ENCODE data around the gene CACNA1A. TPM values are rescaled to one million over a fixed set of nuclear protein-coding genes. Genes with fewer than 3 reads are reported as not detected.

Gene CACNA1A
- total and polyA plus RNA-seq, 2 of the 13 experiments (the other 11 are each of a cell fraction or from before 2014, with no cell fraction given), result not detected

GRCh38 chr19:13228561-13228960 is 277.7 kb downstream of the CACNA1A start:
- in situ Hi-C loops (cut with HindIII; ENCODE audit: extremely low pct_ligation_motif_present, low pct_unique_long_range_greater_than_20kb), result no loop called here
- Histone ChIP-seq H3K4me2 (ENCODE audit: low read depth, low read length) (no peak overlapping the region), H3K27me3 (ENCODE audit: control insufficient read depth in 1 of 2, insufficient read depth in 2 of 2, low read length in 2 of 2) (peaks cover 1 to 48% of the 10 kb centered on the region in 2 experiments; a peak in 4 of 5 replicates), H3K9me3 (ENCODE audit: low read length) (no peaks in the 10 kb centered on the region), H4K20me1 (ENCODE audit: insufficient read depth, low read length) (no peaks in the 10 kb centered on the region), H3K4me1 (ENCODE audit: insufficient read depth, low read length) (no peaks in the 10 kb centered on the region), H3K36me3 (replicated peaks in 1 of 2; ENCODE audit: control insufficient read depth in 1 of 2, insufficient read depth in 2 of 2, low read length in 2 of 2) (no peaks in the 10 kb centered on the region), H3K79me2 (ENCODE audit: insufficient read depth, low read length) (no peaks in the 10 kb centered on the region), H2AFZ (ENCODE audit: low read length) (no peak overlapping the region), H3K9ac (ENCODE audit: insufficient read depth, low read depth, low read length) (no peak overlapping the region), H3K4me3 (replicated peaks in 1 of 3; ENCODE audit: insufficient read depth in 1 of 3, low read depth in 2 of 3, low read length in 3 of 3) (no peak overlapping the region), H3K27ac (ENCODE audit: extremely low read length, insufficient read depth, low read length) (no peak overlapping the region)
- peak; percentile 36; the same call in 2 of the 3 replicates for ATAC-seq
- no peak for DNase-seq (ENCODE audit: low spot score)
- intact Hi-C loops (cut with micrococcal nuclease; ENCODE audit: unreplicated experiment), result no loop called here
- FAIRE-seq, result peak; percentile 60
- 2% methylated on average over 7 of the region's 7 CpGs for WGBS (ENCODE audit: low lambda C conversion rate)
- POLR2A ChIA-PET, result no interaction called here
- BruUV-seq (replicated peaks), result no TSS peak
- CTCF ChIA-PET (ENCODE audit: low intra/inter-chr PET ratio, low total read pairs), result no interaction called here
- TF ChIP-seq ZNF639 (CRISPR knock-in tag; conservative IDR thresholded peaks at IDR 0.05) (no peak), CTCF (CRISPR knock-in tag; IDR thresholded peaks at IDR 0.05) (peak; percentile 13; the same call in 1 of the 2 replicates)

- no peaks in the 10 kb centered on the region for H3K79me2 ChIP-seq (ENCODE audit: insufficient read depth, low read length)
- no peak overlapping the region for H3K4me3 ChIP-seq (replicated peaks in 1 of 3; ENCODE audit: insufficient read depth in 1 of 3, low read depth in 2 of 3, low read length in 3 of 3)
- H3K27ac ChIP-seq (ENCODE audit: extremely low read length, insufficient read depth, low read length), result no peak overlapping the region
- DNase-seq (ENCODE audit: low spot score) (no peak), ATAC-seq (no peak), FAIRE-seq (no peak)
- ChIA-PET CTCF (ENCODE audit: low intra/inter-chr PET ratio, low total read pairs) (no interaction called here), POLR2A (no interaction called here)
- no peaks in the 10 kb centered on the region for H4K20me1 ChIP-seq (ENCODE audit: insufficient read depth, low read length)
- peaks cover 1 to 52% of the 10 kb centered on the region in 2 experiments; a peak in 4 of 5 replicates for H3K27me3 ChIP-seq (ENCODE audit: control insufficient read depth in 1 of 2, insufficient read depth in 2 of 2, low read length in 2 of 2)
- in situ Hi-C loops (cut with HindIII; ENCODE audit: extremely low pct_ligation_motif_present, low pct_unique_long_range_greater_than_20kb), result no loop called here
- no peak overlapping the region for H2AFZ ChIP-seq (ENCODE audit: low read length)
- no peaks in the 10 kb centered on the region for H3K4me1 ChIP-seq (ENCODE audit: insufficient read depth, low read length)
- H3K9me3 ChIP-seq (ENCODE audit: low read length), result no peaks in the 10 kb centered on the region
- no peak overlapping the region for H3K9ac ChIP-seq (ENCODE audit: insufficient read depth, low read depth, low read length)
- BruUV-seq (replicated peaks), result no TSS peak
- no peak overlapping the region for H3K4me2 ChIP-seq (ENCODE audit: low read depth, low read length)
- H3K36me3 ChIP-seq (replicated peaks in 1 of 2; ENCODE audit: control insufficient read depth in 1 of 2, insufficient read depth in 2 of 2, low read length in 2 of 2), result no peaks in the 10 kb centered on the region
- whole genome bisulfite sequencing (ENCODE audit: low lambda C conversion rate), result 36% methylated on average over 14 of the region's 14 CpGs
- intact Hi-C loops (cut with micrococcal nuclease; ENCODE audit: unreplicated experiment), result no loop called here
- no peak for TF ChIP-seq SCMH1 (CRISPR knock-in tag; IDR thresholded peaks at IDR 0.05; ENCODE audit: borderline replicate concordance)
- TF ChIP-seq ZNF784 (CRISPR knock-in tag; IDR thresholded peaks at IDR 0.05; ENCODE audit: borderline replicate concordance), result no peak
- TF ChIP-seq PHF21A (CRISPR knock-in tag; IDR thresholded peaks at IDR 0.05), result no peak
- no peak for TF ChIP-seq AGO2 (optimal IDR thresholded peaks at IDR 0.05; ENCODE audit: low read depth, low read length)
- no peak for TF ChIP-seq MIER2 (CRISPR knock-in tag; IDR thresholded peaks at IDR 0.05)
- no peak for TF ChIP-seq ZNF468 (CRISPR knock-in tag; IDR thresholded peaks at IDR 0.05)
- no peak for TF ChIP-seq ZFYVE20 (CRISPR knock-in tag; IDR thresholded peaks at IDR 0.05; ENCODE audit: borderline replicate concordance, low read depth)
- no peak for TF ChIP-seq CREB1 (IDR thresholded peaks at IDR 0.05)
- TF ChIP-seq CREB1 (CRISPR knock-in tag; IDR thresholded peaks at IDR 0.05), result no peak
- TF ChIP-seq SP2 (CRISPR knock-in tag; IDR thresholded peaks at IDR 0.05), result no peak
- no peak for TF ChIP-seq MTF2 (CRISPR knock-in tag; IDR thresholded peaks at IDR 0.05; ENCODE audit: borderline replicate concordance)
- no peak for TF ChIP-seq ZNF260 (CRISPR knock-in tag; IDR thresholded peaks at IDR 0.05; ENCODE audit: borderline replicate concordance, low read depth)
- no peak for TF ChIP-seq PBX2 (CRISPR knock-in tag; IDR thresholded peaks at IDR 0.05)
These were observed 279.3 kb downstream of the CACNA1A start for GRCh38 chr19:13226983-13227382.

Data from HepG2 (cell line).